GM19351 (cell line): ENCODE measurements around the gene GAD2.
A peak's percentile ranks its signal among the peaks of the same experiment; 100 is the strongest.
"Not testable (repeated sequence)": the region's sequence is repeated elsewhere in the genome, so short reads cannot be mapped to it uniquely, and the experiment has no call there.

Experiments used
- ATAC-seq: cut with Tn5 transposase; IDR thresholded peaks from one replicate; pipeline ENCODE4 v1.9.1; 2021; ENCODE audit warnings: mild to moderate bottlenecking, moderate library complexity; ENCODE audit not compliant: unreplicated experiment

GAD2 gene

DNA sequence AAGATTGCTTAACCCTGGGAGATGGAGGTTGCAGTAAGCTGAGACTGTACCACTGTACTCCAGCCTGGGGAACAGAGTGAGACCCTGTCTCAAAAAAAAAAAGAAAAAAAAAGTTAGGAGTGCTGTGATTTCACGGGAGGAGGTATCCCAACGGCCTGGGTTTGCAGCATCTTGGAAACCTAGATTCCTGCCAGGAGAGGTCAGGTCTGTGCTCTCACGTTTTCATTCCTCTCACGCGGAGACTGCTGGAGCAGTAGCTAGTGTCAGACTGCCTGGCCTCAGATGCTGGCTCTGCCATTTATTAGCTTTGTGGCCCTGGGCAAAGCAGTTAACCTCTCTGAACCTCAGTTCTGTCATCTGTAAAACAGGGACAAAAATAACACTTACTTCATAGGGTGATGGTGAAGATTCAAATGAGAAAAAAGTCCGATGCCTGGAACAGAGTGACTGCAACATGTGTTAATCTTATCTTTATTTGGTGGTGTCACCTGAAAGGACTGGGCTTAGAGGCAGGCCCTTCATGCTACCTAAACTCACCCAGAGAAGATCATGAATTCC is 94.9 kb downstream of the GAD2 start:
- no peak for ATAC-seq

- no peak for ATAC-seq
These were observed 97.9 kb downstream of the GAD2 start for GRCh38 chr10:26314265-26315013.

GRCh38 chr10:26318672-26319071 is 102.1 kb downstream of the GAD2 start:
- no peak for ATAC-seq

DNA sequence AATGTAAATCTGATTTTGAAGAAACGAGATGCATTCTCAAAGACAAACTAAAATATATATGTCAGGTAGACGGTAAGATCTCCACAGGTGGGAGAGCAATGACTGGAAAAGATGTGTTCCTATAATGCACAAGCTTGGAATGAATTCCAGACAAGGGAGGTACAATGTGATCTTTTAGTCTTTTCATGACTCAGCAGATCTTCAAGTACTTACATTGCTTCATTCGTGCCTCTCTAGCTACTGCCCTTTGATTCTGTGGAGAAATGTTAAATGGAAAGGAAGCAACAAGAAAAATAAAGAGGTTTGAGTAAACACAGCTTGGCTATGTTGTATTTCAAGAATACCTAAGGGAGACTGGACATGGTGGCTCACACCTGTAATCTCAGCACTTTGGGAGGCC is 106.6 kb downstream of the GAD2 start:
- ATAC-seq: no peak

DNA sequence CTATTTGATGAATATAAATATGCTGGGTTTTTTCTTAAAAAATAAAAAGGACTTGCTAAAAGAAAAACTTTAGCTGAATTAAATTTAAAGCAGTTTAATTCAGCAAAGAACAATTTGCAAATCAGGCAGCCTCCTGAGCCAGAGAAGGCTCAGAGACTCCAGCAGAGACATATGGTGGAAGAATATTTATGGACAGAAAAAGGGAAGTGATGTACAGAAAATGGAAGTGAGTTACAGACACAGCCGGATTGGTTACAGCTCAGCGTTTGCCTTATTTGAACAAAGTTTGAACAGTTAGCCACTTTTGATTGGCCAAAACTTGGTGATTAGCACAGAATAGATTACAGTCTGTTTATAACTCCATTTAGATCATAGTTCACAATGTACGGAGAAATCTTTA is 110.3 kb downstream of the GAD2 start:
- ATAC-seq: no peak

DNA sequence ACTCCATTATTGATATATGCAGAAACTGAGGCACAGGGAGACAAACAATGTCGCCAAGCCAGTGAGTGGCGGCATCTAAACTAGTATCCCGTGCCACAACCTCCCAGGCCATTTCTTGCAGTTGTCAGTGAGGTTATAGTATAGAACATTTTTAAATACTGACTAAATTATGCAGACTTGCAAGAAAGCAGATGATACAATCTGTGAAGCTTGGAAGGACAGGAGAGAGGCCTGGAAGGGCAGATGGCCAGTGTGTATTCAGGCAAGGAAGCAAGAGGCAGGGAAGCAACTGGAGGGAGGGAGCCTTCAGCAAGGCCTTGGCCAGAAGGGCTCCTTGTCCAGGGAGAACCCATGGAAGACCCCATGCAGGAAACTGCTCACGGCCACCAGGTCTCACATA is 111.2 kb downstream of the GAD2 start:
- ATAC-seq: no peak

- no peak for ATAC-seq
These were observed 114.8 kb downstream of the GAD2 start for GRCh38 chr10:26331371-26331770.

DNA sequence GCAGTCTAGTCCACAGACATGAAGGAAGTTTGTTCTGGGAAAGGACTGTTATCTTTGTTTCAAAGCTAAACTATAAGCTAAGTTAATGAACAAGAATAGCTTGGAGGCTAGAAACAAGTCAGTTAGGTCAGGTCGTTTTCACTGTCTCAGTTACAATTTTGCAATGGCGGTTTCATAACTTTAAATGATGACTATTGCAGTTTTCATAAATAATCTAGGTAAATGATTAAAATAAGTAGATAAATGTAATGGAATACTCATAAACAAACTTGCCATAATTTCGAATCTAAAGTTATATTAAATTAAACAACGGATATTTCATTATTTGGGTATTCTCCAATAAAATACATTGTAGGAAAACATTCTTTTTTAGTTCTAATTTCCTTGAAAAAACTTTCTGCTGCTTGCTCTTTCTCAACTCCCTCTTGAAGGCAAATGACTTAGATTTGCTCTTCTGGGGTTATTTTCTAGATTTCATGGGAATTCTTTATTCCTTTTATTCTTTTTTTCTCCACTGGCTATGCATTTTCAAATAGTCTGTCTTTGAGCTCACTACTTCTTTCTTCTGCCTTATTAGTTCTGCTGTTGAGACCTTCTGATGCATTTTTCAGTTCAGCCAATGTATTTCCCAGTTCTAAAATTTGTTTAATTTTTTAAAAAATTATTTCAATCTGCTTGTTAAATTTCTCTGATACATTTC is 117.8 kb downstream of the GAD2 start:
- no peak for ATAC-seq

- peak; percentile 86 for ATAC-seq
These were observed 118.5 kb downstream of the GAD2 start for GRCh38 chr10:26334932-26335573.

DNA sequence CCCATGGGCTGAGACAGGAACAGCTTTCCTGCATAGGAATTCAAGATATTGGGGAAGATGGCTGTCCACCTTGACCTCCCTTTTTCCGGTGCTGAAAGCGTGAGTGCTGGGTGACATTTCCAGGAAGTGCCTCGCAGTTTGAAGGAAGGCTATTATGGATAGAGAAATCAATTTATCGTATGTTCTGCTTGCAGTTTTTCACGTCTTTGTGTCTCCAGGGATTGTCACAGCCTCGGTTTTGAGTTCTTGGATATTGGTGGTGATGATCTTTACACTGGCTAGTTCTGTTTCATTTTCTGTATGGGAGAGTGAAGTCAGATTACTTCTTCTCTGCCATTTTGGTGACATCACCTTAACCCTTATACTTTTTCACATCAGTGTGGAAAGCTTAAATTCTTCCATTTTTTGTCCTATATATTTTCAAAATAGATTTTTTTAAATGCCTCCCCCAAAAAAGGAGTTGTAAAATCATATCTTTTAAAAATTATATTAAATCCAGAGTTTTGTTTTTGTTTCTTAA is 119.1 kb downstream of the GAD2 start:
- ATAC-seq: peak; percentile 73

GRCh38 chr10:26336979-26337378 is 120.4 kb downstream of the GAD2 start:
- no peak for ATAC-seq

- ATAC-seq: no peak
These were observed 125.1 kb downstream of the GAD2 start for GRCh38 chr10:26341701-26342100.

GRCh38 chr10:26348821-26349417 is 132.3 kb downstream of the GAD2 start:
- ATAC-seq: not testable (repeated sequence)
